ENCODE data around the gene PRR7. TPM values are rescaled to one million over a fixed set of nuclear protein-coding genes. Genes with fewer than 3 reads are reported as not detected.

Gene PRR7
- total and polyA plus RNA-seq, 2 of the 4 experiments (the other 2 are of a cell fraction): 1.1 to 10.1 TPM

- H4K20me1 ChIP-seq (ENCODE audit: insufficient read depth, low read length): peaks cover 4% of the 10 kb centered on the region; the same call in 1 of the 2 replicates
- H3K9ac ChIP-seq (ENCODE audit: low read depth, low read length): no peak overlapping the region
- H3K79me1 ChIP-seq (ENCODE audit: low read depth in 1 of 2, low read length in 2 of 2): peaks cover 0 to 4% of the 10 kb centered on the region in 2 experiments; a peak in 1 of 4 replicates
- DNase-seq: no peak
- no peak overlapping the region for H2BK5ac ChIP-seq (ENCODE audit: low read depth, low read length, poor library complexity, severe bottlenecking)
- H3K36me3 ChIP-seq (ENCODE audit: control insufficient read depth, insufficient read depth, low read length): peaks cover 13% of the 10 kb centered on the region; the same call in 1 of the 2 replicates
- H3K27me3 ChIP-seq (ENCODE audit: control insufficient read depth, insufficient read depth, low read length): no peaks in the 10 kb centered on the region
- peaks cover 3% of the 10 kb centered on the region for H3K4me1 ChIP-seq (ENCODE audit: control insufficient read depth, insufficient read depth, low read length)
- H3K4ac ChIP-seq (ENCODE audit: low read depth, low read length): no peak overlapping the region
- no peak for ATAC-seq (ENCODE audit: low read depth)
- no peak overlapping the region for H2AK5ac ChIP-seq (ENCODE audit: low read depth, low read length)
- in situ Hi-C loops (cut with MboI; ENCODE audit: low sequenced_read_pairs) (no loop called here), intact Hi-C loops (cut with micrococcal nuclease) (no loop called here), dilution Hi-C loops (cut with HindIII; ENCODE audit: low sequenced_read_pairs, unreplicated experiment) (no loop called here)
- H4K8ac ChIP-seq (ENCODE audit: low read depth in 2 of 2, low read length in 2 of 2): no peak overlapping the region
- no peak overlapping the region for H3K14ac ChIP-seq (replicated peaks; ENCODE audit: low read depth, low read length)
- no peak overlapping the region for H3K23ac ChIP-seq (ENCODE audit: low read depth, low read length)
- H3K4me2 ChIP-seq (ENCODE audit: low read depth, low read length): no peak overlapping the region
- H2AK9ac ChIP-seq (replicated peaks; ENCODE audit: low read depth, low read length, poor library complexity): peak overlapping the region; percentile 65
- H2BK20ac ChIP-seq (ENCODE audit: low read depth, low read length): no peak overlapping the region
- no peaks in the 10 kb centered on the region for H3K9me3 ChIP-seq (ENCODE audit: control insufficient read depth, insufficient read depth, low read length)
- peaks cover 5% of the 10 kb centered on the region; the same call in 1 of the 2 replicates for H3K9me1 ChIP-seq (ENCODE audit: insufficient read depth, low read length)
- BruUV-seq (replicated peaks): no TSS peak
- no peak overlapping the region for H4K91ac ChIP-seq (ENCODE audit: insufficient read depth, low read depth, low read length)
- H4K5ac ChIP-seq (ENCODE audit: low read depth, low read length): no peak overlapping the region
- H3K4me3 ChIP-seq (ENCODE audit: insufficient read depth, low read depth, low read length): no peak overlapping the region
- 100% methylated on average over 1 of the region's 20 CpGs; no CpG with 5 or more reads in 1 of the 2 experiments for WGBS, 2 experiments (ENCODE audit: extremely low coverage in 2 of 2, insufficient read length in 1 of 2)
- no peak overlapping the region for H3K56ac ChIP-seq (ENCODE audit: extremely low read depth, insufficient read depth, low read length)
- ChIA-PET CTCF (interaction anchor here (1.1 kb wide), 1 partner anchor 38 kb away, joined by 3 read pairs; no protein-coding TSS in a partner anchor), POLR2A (ENCODE audit: unreplicated experiment) (no interaction called here)
- H2BK120ac ChIP-seq (ENCODE audit: low read depth, low read length): no peak overlapping the region
- H3K18ac ChIP-seq (ENCODE audit: low read depth, low read length): no peak overlapping the region
- no peak overlapping the region for H2AFZ ChIP-seq (replicated peaks; ENCODE audit: low read length, poor library complexity)
- H2BK15ac ChIP-seq (ENCODE audit: low read depth, low read length): no peak overlapping the region
- H3K27ac ChIP-seq (ENCODE audit: insufficient read depth, low read length): no peak overlapping the region
- TF ChIP-seq MAZ (IDR thresholded peaks at IDR 0.05; ENCODE audit: borderline replicate concordance, low read depth, low read length) (no peak), RCOR1 (IDR thresholded peaks at IDR 0.05; ENCODE audit: insufficient replicate concordance, low read length) (no peak), CEBPB (IDR thresholded peaks at IDR 0.05; ENCODE audit: low read depth, low read length) (no peak), BHLHE40 (IDR thresholded peaks at IDR 0.05; ENCODE audit: low read depth, low read length) (no peak), RAD21 (IDR thresholded peaks at IDR 0.05; ENCODE audit: low read length) (no peak), CHD1 (IDR thresholded peaks at IDR 0.05; ENCODE audit: low read depth, low read length) (no peak), ELK1 (IDR thresholded peaks at IDR 0.05; ENCODE audit: borderline replicate concordance, low read depth, low read length) (no peak), SMC3 (IDR thresholded peaks at IDR 0.05; ENCODE audit: low read depth, low read length) (no peak), MXI1 (IDR thresholded peaks at IDR 0.05; ENCODE audit: borderline replicate concordance, low read depth, low read length) (no peak), RFX5 (IDR thresholded peaks at IDR 0.05; ENCODE audit: low read depth, low read length) (no peak), POLR2A (IDR thresholded peaks at IDR 0.05; ENCODE audit: low read depth, low read length) (no peak), MAFK (IDR thresholded peaks at IDR 0.05; ENCODE audit: low read depth, low read length) (no peak), FOS (IDR thresholded peaks at IDR 0.05; ENCODE audit: low read depth, low read length) (no peak)
- TF ChIP-seq, protein P1, sequence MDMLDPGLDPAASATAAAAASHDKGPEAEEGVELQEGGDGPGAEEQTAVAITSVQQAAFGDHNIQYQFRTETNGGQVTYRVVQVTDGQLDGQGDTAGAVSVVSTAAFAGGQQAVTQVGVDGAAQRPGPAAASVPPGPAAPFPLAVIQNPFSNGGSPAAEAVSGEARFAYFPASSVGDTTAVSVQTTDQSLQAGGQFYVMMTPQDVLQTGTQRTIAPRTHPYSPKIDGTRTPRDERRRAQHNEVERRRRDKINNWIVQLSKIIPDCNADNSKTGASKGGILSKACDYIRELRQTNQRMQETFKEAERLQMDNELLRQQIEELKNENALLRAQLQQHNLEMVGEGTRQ (IDR thresholded peaks at IDR 0.05; ENCODE audit: low read depth, low read length): no peak
- TF ChIP-seq, protein P2, sequence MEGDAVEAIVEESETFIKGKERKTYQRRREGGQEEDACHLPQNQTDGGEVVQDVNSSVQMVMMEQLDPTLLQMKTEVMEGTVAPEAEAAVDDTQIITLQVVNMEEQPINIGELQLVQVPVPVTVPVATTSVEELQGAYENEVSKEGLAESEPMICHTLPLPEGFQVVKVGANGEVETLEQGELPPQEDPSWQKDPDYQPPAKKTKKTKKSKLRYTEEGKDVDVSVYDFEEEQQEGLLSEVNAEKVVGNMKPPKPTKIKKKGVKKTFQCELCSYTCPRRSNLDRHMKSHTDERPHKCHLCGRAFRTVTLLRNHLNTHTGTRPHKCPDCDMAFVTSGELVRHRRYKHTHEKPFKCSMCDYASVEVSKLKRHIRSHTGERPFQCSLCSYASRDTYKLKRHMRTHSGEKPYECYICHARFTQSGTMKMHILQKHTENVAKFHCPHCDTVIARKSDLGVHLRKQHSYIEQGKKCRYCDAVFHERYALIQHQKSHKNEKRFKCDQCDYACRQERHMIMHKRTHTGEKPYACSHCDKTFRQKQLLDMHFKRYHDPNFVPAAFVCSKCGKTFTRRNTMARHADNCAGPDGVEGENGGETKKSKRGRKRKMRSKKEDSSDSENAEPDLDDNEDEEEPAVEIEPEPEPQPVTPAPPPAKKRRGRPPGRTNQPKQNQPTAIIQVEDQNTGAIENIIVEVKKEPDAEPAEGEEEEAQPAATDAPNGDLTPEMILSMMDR (conservative IDR thresholded peaks at IDR 0.05; ENCODE audit: low read depth, low read length): no peak
Observed at GRCh38 chr5:177442066-177442826, 4.4 kb upstream of the PRR7 start.

Data from IMR-90 (cell line).